ENCODE measurements around the gene SPCS3. TPM values are rescaled to one million over a fixed set of nuclear protein-coding genes. Genes with fewer than 3 reads are reported as not detected.
"Not testable (repeated sequence)": the region's sequence is repeated elsewhere in the genome, so short reads cannot be mapped to it uniquely, and the experiment has no call there.

SPCS3 gene
- total and polyA plus RNA-seq, 7 donors, result 6.6 to 119 (median 80.9) TPM

DNA sequence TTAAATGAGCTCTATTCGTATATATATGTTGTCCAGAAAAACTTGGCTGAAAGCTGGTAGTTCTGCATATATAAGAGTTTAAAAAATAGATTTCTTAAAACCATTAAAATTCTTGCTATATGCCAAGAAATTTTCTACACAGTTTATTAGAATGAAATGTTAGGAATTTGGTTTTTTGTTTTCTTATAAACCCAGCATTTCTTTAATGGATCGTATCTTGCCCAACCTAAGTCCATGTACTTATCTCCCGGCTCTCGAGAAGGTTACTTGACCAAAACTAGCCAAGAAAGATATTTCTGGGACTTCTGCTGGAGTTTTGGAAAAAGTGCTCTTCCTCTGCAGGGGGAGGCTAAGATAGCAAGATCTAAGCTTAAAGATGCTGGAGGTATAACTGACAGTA is 46.0 kb upstream of the SPCS3 start:
- Histone ChIP-seq H3K27ac (peak overlapping the region in 3 of 4 donors; percentile 42 to 74 (median 68)), H3K4me3 (no peak overlapping the region), H3K27me3 (no peaks in the 10 kb centered on the region), H3K9me3 (no peaks in the 10 kb centered on the region), H3K4me1 (peaks cover 0 to 24% (median 23%) of the 10 kb centered on the region in 4 donors), H3K36me3 (no peaks in the 10 kb centered on the region)
- intact Hi-C loops (cut with DNase I), result loop anchor here (5.0 to 10.0 kb wide), 3 partner anchors 36 to 239 kb away; partner anchors contain the start of gene SPATA4
- DNase-seq, result no peak
- TF ChIP-seq EP300 (IDR thresholded peaks at IDR 0.05) (no peak), POLR2A (IDR thresholded peaks at IDR 0.05) (no peak), POLR2AphosphoS5 (IDR thresholded peaks at IDR 0.05) (no peak)
- TF ChIP-seq, protein P1, sequence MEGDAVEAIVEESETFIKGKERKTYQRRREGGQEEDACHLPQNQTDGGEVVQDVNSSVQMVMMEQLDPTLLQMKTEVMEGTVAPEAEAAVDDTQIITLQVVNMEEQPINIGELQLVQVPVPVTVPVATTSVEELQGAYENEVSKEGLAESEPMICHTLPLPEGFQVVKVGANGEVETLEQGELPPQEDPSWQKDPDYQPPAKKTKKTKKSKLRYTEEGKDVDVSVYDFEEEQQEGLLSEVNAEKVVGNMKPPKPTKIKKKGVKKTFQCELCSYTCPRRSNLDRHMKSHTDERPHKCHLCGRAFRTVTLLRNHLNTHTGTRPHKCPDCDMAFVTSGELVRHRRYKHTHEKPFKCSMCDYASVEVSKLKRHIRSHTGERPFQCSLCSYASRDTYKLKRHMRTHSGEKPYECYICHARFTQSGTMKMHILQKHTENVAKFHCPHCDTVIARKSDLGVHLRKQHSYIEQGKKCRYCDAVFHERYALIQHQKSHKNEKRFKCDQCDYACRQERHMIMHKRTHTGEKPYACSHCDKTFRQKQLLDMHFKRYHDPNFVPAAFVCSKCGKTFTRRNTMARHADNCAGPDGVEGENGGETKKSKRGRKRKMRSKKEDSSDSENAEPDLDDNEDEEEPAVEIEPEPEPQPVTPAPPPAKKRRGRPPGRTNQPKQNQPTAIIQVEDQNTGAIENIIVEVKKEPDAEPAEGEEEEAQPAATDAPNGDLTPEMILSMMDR (IDR thresholded peaks at IDR 0.05), result no peak
- 88 to 96% methylated on average over 4 of the region's 4 CpGs for WGBS, 2 donors

DNA sequence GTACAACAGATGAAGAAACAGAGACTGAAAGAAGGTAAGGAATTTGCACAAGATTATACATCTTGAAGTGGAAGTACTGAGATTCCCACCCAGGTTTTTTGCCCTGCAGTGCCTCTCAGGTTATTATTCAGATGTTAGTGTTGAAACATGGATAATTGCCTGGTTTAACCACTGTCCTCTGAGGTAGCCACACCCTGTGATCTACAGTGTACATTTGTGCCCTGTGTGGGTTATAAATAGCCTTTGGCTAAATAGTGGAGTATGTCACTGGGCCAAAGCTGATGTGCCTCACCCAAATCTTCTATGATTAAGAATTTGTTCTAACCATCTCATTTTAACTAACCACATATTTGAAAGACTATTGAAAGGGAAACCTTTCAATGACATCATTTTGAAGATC is 45.3 kb upstream of the SPCS3 start:
- intact Hi-C loops (cut with DNase I), result loop anchor here (5.0 to 10.0 kb wide), 3 partner anchors 37 to 240 kb away; partner anchors contain the start of gene SPATA4
- Histone ChIP-seq H3K27ac (peak overlapping the region in 3 of 4 donors; percentile 42 to 74 (median 68)), H3K4me1 (peaks cover 0 to 24% (median 23%) of the 10 kb centered on the region in 4 donors), H3K9me3 (no peaks in the 10 kb centered on the region), H3K27me3 (no peaks in the 10 kb centered on the region), H3K4me3 (no peak overlapping the region), H3K36me3 (no peaks in the 10 kb centered on the region)
- TF ChIP-seq, protein P1 (IDR thresholded peaks at IDR 0.05), result no peak
- TF ChIP-seq EP300 (IDR thresholded peaks at IDR 0.05) (no peak), POLR2AphosphoS5 (IDR thresholded peaks at IDR 0.05) (no peak), POLR2A (IDR thresholded peaks at IDR 0.05) (no peak)
- no peak for DNase-seq

DNA sequence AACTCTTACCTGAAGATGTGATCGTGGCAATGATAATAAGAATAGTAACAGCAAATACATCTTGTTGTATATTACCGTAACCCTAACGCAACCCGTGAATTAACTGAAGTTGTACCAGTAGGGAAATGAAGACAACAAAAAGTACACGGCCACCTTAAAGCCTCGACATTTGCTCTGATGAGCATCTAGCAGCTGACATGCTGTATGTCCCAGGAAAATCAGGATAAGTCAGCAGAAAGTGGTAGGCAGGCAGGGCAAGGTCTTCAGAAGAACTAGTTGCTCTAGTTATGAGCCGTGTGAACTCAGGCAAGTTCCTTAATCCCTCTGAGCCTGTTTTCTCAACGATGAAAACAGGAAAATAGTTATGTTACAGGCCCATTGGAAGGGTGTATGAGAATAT is 43.1 kb upstream of the SPCS3 start:
- peaks cover 0 to 24% (median 18%) of the 10 kb centered on the region in 4 donors for H3K4me1 ChIP-seq
- H3K27me3 ChIP-seq, result no peaks in the 10 kb centered on the region
- peak overlapping the region in 3 of 4 donors; percentile 20 to 28 (median 27) for H3K4me3 ChIP-seq
- intact Hi-C loops (cut with DNase I), result loop anchor here (2.0 to 10.0 kb wide), 3 partner anchors 82 to 242 kb away; partner anchors contain the start of gene SPATA4
- H3K9me3 ChIP-seq, result no peaks in the 10 kb centered on the region
- WGBS, 2 donors, result 78 to 84% methylated on average over 8 of the region's 8 CpGs
- H3K36me3 ChIP-seq, result no peaks in the 10 kb centered on the region
- peak overlapping the region; percentile 8 to 74 (median 70) for H3K27ac ChIP-seq
- TF ChIP-seq POLR2AphosphoS5 (IDR thresholded peaks at IDR 0.05), result no peak
- no peak for DNase-seq

DNA sequence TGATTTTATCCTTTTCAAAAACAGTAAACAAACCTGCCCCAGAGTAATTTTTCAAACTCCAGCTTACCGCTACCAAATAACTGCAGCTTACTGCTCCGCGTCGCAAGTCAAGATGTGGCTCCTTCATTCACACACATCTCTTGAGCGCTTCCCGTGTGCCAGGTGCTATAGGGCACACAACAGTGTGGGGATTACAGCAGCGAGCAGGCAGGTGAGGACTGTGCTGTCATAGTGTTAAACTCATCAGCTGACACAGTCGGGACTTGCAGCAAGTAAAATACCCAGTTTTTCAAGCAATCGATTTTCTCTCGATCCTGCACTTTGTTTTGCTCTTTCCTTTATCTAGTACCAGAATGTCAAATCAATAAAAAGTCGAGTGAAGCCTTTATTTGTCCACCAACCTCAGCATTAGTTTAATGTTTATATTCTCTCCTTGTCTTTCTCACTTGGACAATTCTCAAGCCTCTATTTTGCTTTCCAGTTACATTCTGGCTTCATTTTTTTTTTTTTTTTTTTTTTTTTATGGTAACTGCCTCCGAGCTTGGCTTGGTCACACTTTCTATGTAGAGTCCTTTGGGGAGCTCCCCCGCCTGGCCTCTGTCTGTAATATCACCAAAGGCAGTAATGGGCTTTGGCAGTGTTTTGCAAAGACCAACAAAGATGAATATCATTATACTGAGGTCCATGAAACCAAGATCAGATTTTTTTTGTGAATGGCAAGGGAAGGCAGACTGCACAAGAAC is 42.4 kb upstream of the SPCS3 start:
- Histone ChIP-seq H3K9me3 (no peaks in the 10 kb centered on the region), H3K27ac (peak overlapping the region; percentile 8 to 74 (median 70)), H3K4me1 (peaks cover 0 to 24% (median 18%) of the 10 kb centered on the region in 4 donors), H3K36me3 (no peaks in the 10 kb centered on the region), H3K27me3 (no peaks in the 10 kb centered on the region), H3K4me3 (peak overlapping the region; percentile 1 to 28 (median 24))
- peak; percentile 86 for DNase-seq
- intact Hi-C loops (cut with DNase I), result loop anchor here (2.0 to 10.0 kb wide), 3 partner anchors 83 to 243 kb away; partner anchors contain the start of gene SPATA4
- TF ChIP-seq POLR2AphosphoS5 (IDR thresholded peaks at IDR 0.05), result no peak
- TF ChIP-seq, protein P1 (IDR thresholded peaks at IDR 0.05), result peak in 3 of 4 experiments; percentile 25 to 46 (median 30)
- no peak for TF ChIP-seq EP300 (IDR thresholded peaks at IDR 0.05)
- 56 to 72% methylated on average over 13 of the region's 13 CpGs for WGBS, 2 donors

DNA sequence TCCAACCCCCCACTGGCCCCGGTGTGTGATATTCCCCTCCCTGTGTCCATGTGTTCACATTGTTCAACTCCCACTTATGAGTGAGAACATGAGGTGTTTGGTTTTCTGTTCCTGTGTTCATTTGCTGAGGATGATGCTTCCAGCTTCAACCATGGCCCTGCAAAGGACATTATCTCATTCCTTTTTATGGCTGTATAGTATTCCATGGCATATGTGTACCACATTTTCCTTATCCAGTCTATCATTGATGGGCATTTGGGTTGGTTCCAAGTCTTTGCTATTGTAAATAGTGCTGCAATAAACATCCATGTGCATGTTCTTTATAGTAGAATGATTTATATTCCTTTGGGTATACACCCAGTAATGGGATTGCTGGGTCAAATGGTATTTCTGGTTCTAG is 40.2 kb upstream of the SPCS3 start:
- not testable (repeated sequence) for H3K36me3 ChIP-seq, H3K27ac ChIP-seq, H3K9me3 ChIP-seq, H3K4me3 ChIP-seq, DNase-seq, H3K27me3 ChIP-seq
- intact Hi-C loops (cut with DNase I), result loop anchor here (10.0 kb wide), 2 partner anchors 85 to 245 kb away; partner anchors contain the start of gene SPATA4
- WGBS, 2 donors, result 98 to 100% methylated on average over 1 of the region's 1 CpG
- peaks cover 0 to 16% (median 12%) of the 10 kb centered on the region in 4 donors for H3K4me1 ChIP-seq

All from sigmoid colon (tissue), 7 donors.